Ovary (tissue), 9 donors: Measurements from ENCODE around the gene MRPL23. TPM values are rescaled to one million over a fixed set of nuclear protein-coding genes. Genes with fewer than 3 reads are reported as not detected.
A peak's percentile ranks its signal among the peaks of the same experiment; 100 is the strongest.

Source experiments
- DNase-seq, 5 donors: peaks; one replicate each; pipeline ENCODE4 v3.0.0-alpha.2; 2019 to 2020
- H3K27ac ChIP-seq, 2 donors: fragments of 200-600 bp; one replicate each; pipeline versions ENCODE4 v1.5.1 to v1.8.0; 2019 to 2022
- H3K27me3 ChIP-seq: fragments of 200-600 bp; one replicate; pipeline ENCODE4 v1.8.0; 2022
- H3K36me3 ChIP-seq: fragments of 200-600 bp; sonication (generic); one replicate; pipeline ENCODE4 v1.5.1; 2019
- H3K4me1 ChIP-seq: one replicate; pipeline ENCODE4 v1.8.1; 2013; ENCODE audit warnings: mild to moderate bottlenecking, moderate library complexity; ENCODE audit not compliant: insufficient read depth
- H3K4me3 ChIP-seq: fragments of 200-600 bp; sonication (generic); one replicate; pipeline ENCODE4 v1.5.1; 2017
- H3K9me3 ChIP-seq, 2 donors: fragments of 200-600 bp in 1 of 2; sonication (generic) in 1 of 2; one replicate each; pipeline versions ENCODE4 v1.5.1 to v1.8.1; 2013 to 2019; ENCODE audit warnings: mild to moderate bottlenecking in 1 of 2, moderate library complexity in 1 of 2
- CTCF ChIP-seq, 3 donors: fragments of 450-650 bp in 2 of 3; fragments of 200-600 bp in 1 of 3; IDR thresholded peaks; one replicate each; pipeline versions ENCODE4 v1.5.1 to v1.8.0; 2016 to 2022; ENCODE audit warnings: antibody characterized with exemption in 3 of 3, mild to moderate bottlenecking in 1 of 3
- EP300 ChIP-seq: sonication (generic); formaldehyde crosslinking; IDR thresholded peaks from one replicate; pipeline ENCODE4 v1.6.1; 2017; ENCODE audit warnings: antibody characterized with exemption
- POLR2A ChIP-seq: fragments of 450-650 bp; IDR thresholded peaks from one replicate; pipeline ENCODE4 v1.6.1; 2017; ENCODE audit warnings: antibody characterized with exemption, mild to moderate bottlenecking, moderate library complexity
- WGBS, 3 donors: extraction: QIAGEN DNeasy Blood & Tissue Kit in 1 of 3; methylation state at CpG; one replicate each; pipeline versions ENCODE4 v1.1.5 to v1.1.7; 2013 to 2017; 5-methylcytosine and 5-hydroxymethylcytosine counted together
- intact Hi-C, 4 donors: fragments of 100-400 bp; cut with DNase I; formaldehyde crosslinking; loops; one replicate each; pipeline versions ENCODE4 v1.11.0 to v1.15.1; 2022 to 2023
- polyA plus RNA-seq, 2 donors: library from polyadenylated mRNA; stranded (reverse); fragments of 200-250 nt in 1 of 2; fragments of 350-450 nt in 1 of 2; fragmentation: Illumina TruSeq in 1 of 2; extraction: RNeasy Lipid Tissue Mini Kit (QIAGEN cat#74804) in 1 of 2; gene quantifications; one replicate each; pipeline ENCODE4 v1.2.3, GENCODE V29; 2013 to 2014
- total RNA-seq, 7 donors: library from RNA; depleted of rRNA in 2 of 7; stranded (reverse); fragments of >200 nt in 2 of 7; fragmentation: NEBNext Ultra II Directional in 3 of 7; extraction: Animal tissue kit (Norgen Biotek cat#: 25700) in 3 of 7; gene quantifications; one replicate each; pipeline versions ENCODE4 v1.1.0 to v1.2.4, GENCODE V29; 2016 to 2023
- donor health status: DM: no; HTN: no; CAD: no; lungs with moderate emphysema.
- donor health status: DM: no; HTN: no; CAD: no.
- donor health status: Bipolar disorder and iron deficiency.
- donor health status: DM: yes; HTN: yes; CAD: no.
- donor health status: DM: no; HTN: no; CAD: no.
- donor health status: DM: yes; HTN: yes; CAD: no.

The MRPL23 gene
- total and polyA plus RNA-seq, 9 donors, result 21.7 to 145 (median 86.7) TPM

GRCh38 chr11:1917523-1918435 is 29.4 kb upstream of the MRPL23 start:
- Histone ChIP-seq H3K4me1 (peaks cover 4% of the 10 kb centered on the region), H3K27ac (no peak overlapping the region), H3K4me3 (no peak overlapping the region), H3K27me3 (no peaks in the 10 kb centered on the region), H3K9me3 (no peaks in the 10 kb centered on the region), H3K36me3 (no peaks in the 10 kb centered on the region)
- 77 to 85% (median 81%) methylated on average over 32 to 34 of the region's 34 CpGs for WGBS, 3 donors
- TF ChIP-seq CTCF (IDR thresholded peaks at IDR 0.05) (no peak), POLR2A (no peak), EP300 (no peak)
- intact Hi-C loops, result loop anchor here in 1 of 4 donors (5.0 to 10.0 kb wide), 2 partner anchors 35 to 223 kb away; partner anchors contain the start of gene KRTAP5-6
- peak in 1 of 5 donors; percentile 34 for DNase-seq

GRCh38 chr11:1918436-1919315 is 28.5 kb upstream of the MRPL23 start:
- Histone ChIP-seq H3K9me3 (no peaks in the 10 kb centered on the region), H3K4me1 (peaks cover 4% of the 10 kb centered on the region), H3K27ac (no peak overlapping the region), H3K36me3 (no peaks in the 10 kb centered on the region), H3K27me3 (no peaks in the 10 kb centered on the region), H3K4me3 (no peak overlapping the region)
- 86 to 91% (median 90%) methylated on average over 25 to 29 of the region's 29 CpGs for WGBS, 3 donors
- intact Hi-C loops, result loop anchor here in 1 of 4 donors (5.0 to 10.0 kb wide), 2 partner anchors 36 to 224 kb away; partner anchors contain the start of gene KRTAP5-6
- TF ChIP-seq POLR2A (no peak), EP300 (no peak), CTCF (IDR thresholded peaks at IDR 0.05) (no peak)
- DNase-seq, result peak in 1 of 5 donors; percentile 29

- peaks cover 4% of the 10 kb centered on the region for H3K4me1 ChIP-seq
- no peaks in the 10 kb centered on the region for H3K27me3 ChIP-seq
- WGBS, 3 donors, result 85 to 86% (median 85%) methylated on average over 22 to 31 of the region's 31 CpGs
- no peak within 1 kb of the TSS for H3K27ac ChIP-seq
- no peaks in the 10 kb centered on the region for H3K36me3 ChIP-seq
- TF ChIP-seq CTCF (IDR thresholded peaks at IDR 0.05) (no peak), POLR2A (no peak), EP300 (no peak)
- H3K4me3 ChIP-seq, result no peak within 1 kb of the TSS
- peak in 1 of 5 donors; percentile 35 for DNase-seq
- H3K9me3 ChIP-seq, result no peaks in the 10 kb centered on the region
- intact Hi-C loops, result loop anchor here in 3 of 4 donors (5.0 to 10.0 kb wide), 4 partner anchors 37 to 235 kb away; partner anchors contain the start of gene KRTAP5-6 (in 2 of the 3)
These were observed 27.6 kb upstream of the MRPL23 start, which contains the start of gene TNNT3 for GRCh38 chr11:1919391-1920127. Gene TNNT3, plus strand, starts transcription at chr11:1919703. Its CDS starts 3,172 bp downstream, at chr11:1922875.
